Measurements from ENCODE around the gene SCTR.

Gene SCTR

DNA sequence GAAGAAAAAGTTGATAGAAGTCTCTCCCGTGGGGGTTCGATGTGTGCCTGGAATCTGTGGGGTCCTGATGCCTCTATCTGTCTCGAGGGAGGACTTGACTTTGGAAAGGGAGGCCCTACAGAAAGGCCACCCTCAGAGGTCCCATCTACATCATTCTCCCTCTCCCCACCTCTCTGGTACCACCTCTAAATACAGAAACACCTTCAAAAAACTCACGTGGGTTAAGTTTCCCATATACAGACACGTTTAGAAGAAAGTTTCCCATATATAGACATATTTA lies 97.9 kb downstream of the SCTR start:
- Histone ChIP-seq H3K4ac (ENCODE audit: low read depth, low read length) (no peak overlapping the region), H2AK5ac (ENCODE audit: low read length) (no peak overlapping the region), H3K14ac (ENCODE audit: low read length) (peak overlapping the region; percentile 61), H3K27me3 (ENCODE audit: insufficient read depth, low read length) (no peaks in the 10 kb centered on the region), H3K79me2 (ENCODE audit: control insufficient read depth, insufficient read depth, low read length, poor library complexity) (no peaks in the 10 kb centered on the region), H2BK5ac (ENCODE audit: low read depth, low read length, poor library complexity) (no peak overlapping the region), H3K9ac (ENCODE audit: low read length) (no peak overlapping the region), H4K12ac (ENCODE audit: low read depth, low read length) (no peak overlapping the region), H3K79me1 (ENCODE audit: low read length) (peaks cover 16% of the 10 kb centered on the region), H3K27ac (ENCODE audit: low read depth, low read length) (no peak overlapping the region), H2AFZ (ENCODE audit: insufficient read depth, low read length, poor library complexity) (no peak overlapping the region), H3K36me3 (ENCODE audit: control insufficient read depth in 1 of 2, insufficient read depth in 2 of 2, low read length in 2 of 2) (no peaks in the 10 kb centered on the region), H3K4me3 (ENCODE audit: low read depth, low read length) (no peak overlapping the region), H2BK120ac (ENCODE audit: insufficient read depth, low read length, poor library complexity) (peak overlapping the region; percentile 41), H3K9me3 (ENCODE audit: insufficient read depth, low read depth, low read length) (peaks cover under 1% of the 10 kb centered on the region), H4K8ac (ENCODE audit: low read depth, low read length) (no peak overlapping the region), H3K23ac (ENCODE audit: low read length) (no peak overlapping the region), H4K91ac (ENCODE audit: low read depth, low read length) (peak overlapping the region; percentile 63), H3K4me2 (ENCODE audit: low read length) (no peak overlapping the region), H3K18ac (ENCODE audit: low read length) (no peak overlapping the region), H2BK12ac (ENCODE audit: low read length) (peak overlapping the region; percentile 4), H3K4me1 (ENCODE audit: control insufficient read depth in 1 of 2, insufficient read depth in 2 of 2, low read length in 2 of 2) (peaks cover 34 to 45% of the 10 kb centered on the region in 2 experiments)
- WGBS (ENCODE audit: extremely low coverage, insufficient coverage, insufficient read length), result no CpG with 5 or more reads among the region's 5 CpGs
- DNase-seq, result no peak

DNA sequence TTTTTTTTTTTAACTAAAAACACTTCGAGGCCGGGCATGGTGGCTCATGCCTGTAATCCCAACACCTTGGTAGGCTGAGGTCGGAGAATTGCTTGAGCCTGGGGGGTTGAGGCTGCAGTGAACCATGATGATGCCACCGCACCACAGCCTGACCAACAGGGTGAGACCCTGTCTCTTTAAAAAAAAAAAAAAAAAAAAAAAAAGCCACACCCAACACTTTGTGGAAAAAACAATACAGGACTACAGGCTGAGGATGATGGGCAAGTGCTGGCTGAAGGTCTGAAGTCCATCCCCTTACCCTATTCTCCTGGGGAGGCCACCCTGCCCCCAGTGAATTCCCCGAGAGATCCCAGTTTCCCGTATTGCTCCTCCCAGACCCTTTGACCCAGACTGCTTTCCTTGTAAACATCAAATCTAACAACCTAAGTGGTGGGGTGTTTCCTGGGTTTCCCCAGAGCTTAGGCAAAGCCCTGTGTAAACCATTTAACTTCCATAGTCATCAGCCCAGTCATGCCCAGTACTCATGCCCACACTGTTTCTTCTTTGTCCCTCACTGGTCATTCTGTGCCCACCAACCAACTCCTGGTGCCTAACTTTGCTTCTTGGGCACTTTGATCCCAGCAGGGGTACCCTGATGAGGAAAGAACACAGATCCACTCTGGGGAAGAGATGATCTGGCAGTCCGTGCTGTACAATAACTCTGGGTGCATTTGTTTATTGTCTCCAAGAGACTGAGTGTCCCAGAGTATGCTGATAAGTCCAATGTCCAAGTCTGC lies 98.5 kb downstream of the SCTR start:
- no peak for DNase-seq
- H3K4me3 ChIP-seq (ENCODE audit: low read depth, low read length), result no peak overlapping the region
- H3K4ac ChIP-seq (ENCODE audit: low read depth, low read length), result no peak overlapping the region
- peak overlapping the region; percentile 61 for H3K14ac ChIP-seq (ENCODE audit: low read length)
- no peaks in the 10 kb centered on the region for H3K79me2 ChIP-seq (ENCODE audit: control insufficient read depth, insufficient read depth, low read length, poor library complexity)
- peaks cover 11% of the 10 kb centered on the region for H3K79me1 ChIP-seq (ENCODE audit: low read length)
- H3K4me1 ChIP-seq (ENCODE audit: control insufficient read depth in 1 of 2, insufficient read depth in 2 of 2, low read length in 2 of 2), result peaks cover 33 to 42% of the 10 kb centered on the region in 2 experiments
- H2BK5ac ChIP-seq (ENCODE audit: low read depth, low read length, poor library complexity), result no peak overlapping the region
- H2AFZ ChIP-seq (ENCODE audit: insufficient read depth, low read length, poor library complexity), result no peak overlapping the region
- no peak overlapping the region for H3K18ac ChIP-seq (ENCODE audit: low read length)
- H3K9ac ChIP-seq (ENCODE audit: low read length), result no peak overlapping the region
- H4K8ac ChIP-seq (ENCODE audit: low read depth, low read length), result no peak overlapping the region
- WGBS (ENCODE audit: extremely low coverage, insufficient coverage, insufficient read length), result no CpG with 5 or more reads among the region's 7 CpGs
- H2BK12ac ChIP-seq (ENCODE audit: low read length), result peak overlapping the region; percentile 10
- no peak overlapping the region for H4K12ac ChIP-seq (ENCODE audit: low read depth, low read length)
- H3K9me3 ChIP-seq (ENCODE audit: insufficient read depth, low read depth, low read length), result peaks cover 5% of the 10 kb centered on the region
- peak overlapping the region; percentile 63 for H4K91ac ChIP-seq (ENCODE audit: low read depth, low read length)
- no peaks in the 10 kb centered on the region for H3K36me3 ChIP-seq (ENCODE audit: control insufficient read depth in 1 of 2, insufficient read depth in 2 of 2, low read length in 2 of 2)
- H3K23ac ChIP-seq (ENCODE audit: low read length), result no peak overlapping the region
- H3K27me3 ChIP-seq (ENCODE audit: insufficient read depth, low read length), result no peaks in the 10 kb centered on the region
- H2AK5ac ChIP-seq (ENCODE audit: low read length), result peak overlapping the region; percentile 4
- peak overlapping the region; percentile 41 for H2BK120ac ChIP-seq (ENCODE audit: insufficient read depth, low read length, poor library complexity)
- H3K27ac ChIP-seq (ENCODE audit: low read depth, low read length), result no peak overlapping the region
- H3K4me2 ChIP-seq (ENCODE audit: low read length), result no peak overlapping the region

DNA sequence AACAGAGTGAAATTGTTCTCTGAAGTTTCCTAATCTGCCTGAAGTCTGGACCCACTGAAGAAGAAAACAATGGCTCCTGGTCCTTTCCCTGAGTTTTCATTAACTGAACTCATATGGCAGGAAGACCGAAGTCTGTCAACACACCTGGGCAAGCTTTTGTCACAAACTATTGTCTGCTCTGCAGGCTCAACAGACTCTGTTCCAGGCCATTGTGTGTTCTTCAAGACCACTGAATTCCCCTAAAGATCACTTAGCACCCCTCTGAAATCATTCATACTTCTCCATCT lies 99.2 kb downstream of the SCTR start:
- H2AFZ ChIP-seq (ENCODE audit: insufficient read depth, low read length, poor library complexity), result no peak overlapping the region
- H3K4me1 ChIP-seq (ENCODE audit: control insufficient read depth in 1 of 2, insufficient read depth in 2 of 2, low read length in 2 of 2), result peaks cover 27 to 35% of the 10 kb centered on the region in 2 experiments
- peaks cover 6% of the 10 kb centered on the region for H3K79me1 ChIP-seq (ENCODE audit: low read length)
- H3K4me3 ChIP-seq (ENCODE audit: low read depth, low read length), result no peak overlapping the region
- H2BK120ac ChIP-seq (ENCODE audit: insufficient read depth, low read length, poor library complexity), result no peak overlapping the region
- no peak overlapping the region for H3K4me2 ChIP-seq (ENCODE audit: low read length)
- H3K4ac ChIP-seq (ENCODE audit: low read depth, low read length), result no peak overlapping the region
- peaks cover 6% of the 10 kb centered on the region for H3K9me3 ChIP-seq (ENCODE audit: insufficient read depth, low read depth, low read length)
- no peaks in the 10 kb centered on the region for H3K36me3 ChIP-seq (ENCODE audit: control insufficient read depth in 1 of 2, insufficient read depth in 2 of 2, low read length in 2 of 2)
- no peak overlapping the region for H4K12ac ChIP-seq (ENCODE audit: low read depth, low read length)
- no peak for DNase-seq
- H2BK12ac ChIP-seq (ENCODE audit: low read length), result no peak overlapping the region
- H3K27me3 ChIP-seq (ENCODE audit: insufficient read depth, low read length), result no peaks in the 10 kb centered on the region
- no peak overlapping the region for H2BK5ac ChIP-seq (ENCODE audit: low read depth, low read length, poor library complexity)
- no peak overlapping the region for H3K14ac ChIP-seq (ENCODE audit: low read length)
- H2AK5ac ChIP-seq (ENCODE audit: low read length), result no peak overlapping the region
- no peak overlapping the region for H4K91ac ChIP-seq (ENCODE audit: low read depth, low read length)
- no peak overlapping the region for H3K23ac ChIP-seq (ENCODE audit: low read length)
- no CpG with 5 or more reads among the region's 1 CpG for WGBS (ENCODE audit: extremely low coverage, insufficient coverage, insufficient read length)
- no peaks in the 10 kb centered on the region for H3K79me2 ChIP-seq (ENCODE audit: control insufficient read depth, insufficient read depth, low read length, poor library complexity)
- no peak overlapping the region for H3K9ac ChIP-seq (ENCODE audit: low read length)
- no peak overlapping the region for H3K27ac ChIP-seq (ENCODE audit: low read depth, low read length)
- H4K8ac ChIP-seq (ENCODE audit: low read depth, low read length), result no peak overlapping the region
- no peak overlapping the region for H3K18ac ChIP-seq (ENCODE audit: low read length)

DNA sequence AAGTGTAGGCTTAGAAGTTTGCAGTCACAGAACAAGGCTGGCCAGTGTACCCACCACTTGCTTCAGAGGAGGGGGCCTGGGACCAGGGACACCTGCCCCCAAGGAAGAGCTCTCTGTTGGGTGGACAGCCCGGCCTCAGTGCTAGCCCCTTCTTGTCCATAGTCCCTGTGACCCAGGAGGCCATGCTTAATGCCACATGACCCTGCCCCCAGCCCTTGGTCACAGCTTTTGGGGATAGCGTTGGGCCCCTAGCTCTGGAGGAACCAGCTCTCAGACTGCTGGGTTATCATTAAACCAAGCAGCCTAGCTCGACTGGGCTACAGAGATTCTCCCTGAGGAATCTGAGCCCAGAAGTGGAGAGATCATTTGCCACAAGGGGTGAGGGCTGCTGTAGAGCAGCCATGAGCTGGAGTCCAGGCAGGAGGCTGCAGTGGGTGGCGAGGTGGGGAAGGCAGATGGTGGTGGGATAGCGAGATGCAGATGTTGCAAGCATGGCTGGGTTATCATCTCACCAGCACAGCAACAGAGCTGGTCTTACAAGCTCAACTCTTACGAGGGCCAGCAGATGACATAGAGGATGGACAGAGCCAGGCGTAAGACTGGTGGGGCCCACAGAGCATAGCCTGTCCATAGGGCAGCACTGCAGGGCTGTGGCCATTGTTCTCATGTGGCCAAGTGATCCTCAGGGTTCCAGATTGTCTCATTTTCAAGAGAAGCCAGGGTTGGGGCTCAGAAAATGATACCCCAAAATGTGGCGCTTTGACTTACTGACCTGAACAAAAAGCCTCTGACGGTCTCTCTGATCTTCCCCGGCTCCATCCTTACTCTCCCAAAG lies 99.8 kb downstream of the SCTR start:
- H3K4me3 ChIP-seq (ENCODE audit: low read depth, low read length), result no peak overlapping the region
- no peak overlapping the region for H2AFZ ChIP-seq (ENCODE audit: insufficient read depth, low read length, poor library complexity)
- H2BK12ac ChIP-seq (ENCODE audit: low read length), result peak overlapping the region; percentile 11
- H3K14ac ChIP-seq (ENCODE audit: low read length), result no peak overlapping the region
- no peak overlapping the region for H4K8ac ChIP-seq (ENCODE audit: low read depth, low read length)
- peaks cover 6% of the 10 kb centered on the region for H3K9me3 ChIP-seq (ENCODE audit: insufficient read depth, low read depth, low read length)
- WGBS (ENCODE audit: extremely low coverage, insufficient coverage, insufficient read length), result no CpG with 5 or more reads among the region's 10 CpGs
- H3K9ac ChIP-seq (ENCODE audit: low read length), result no peak overlapping the region
- no peaks in the 10 kb centered on the region for H3K36me3 ChIP-seq (ENCODE audit: control insufficient read depth in 1 of 2, insufficient read depth in 2 of 2, low read length in 2 of 2)
- H3K27me3 ChIP-seq (ENCODE audit: insufficient read depth, low read length), result no peaks in the 10 kb centered on the region
- H3K79me2 ChIP-seq (ENCODE audit: control insufficient read depth, insufficient read depth, low read length, poor library complexity), result no peaks in the 10 kb centered on the region
- H3K27ac ChIP-seq (ENCODE audit: low read depth, low read length), result no peak overlapping the region
- no peak overlapping the region for H3K23ac ChIP-seq (ENCODE audit: low read length)
- H3K18ac ChIP-seq (ENCODE audit: low read length), result no peak overlapping the region
- no peak overlapping the region for H2BK120ac ChIP-seq (ENCODE audit: insufficient read depth, low read length, poor library complexity)
- no peak overlapping the region for H4K12ac ChIP-seq (ENCODE audit: low read depth, low read length)
- DNase-seq, result no peak
- H3K4me1 ChIP-seq (ENCODE audit: control insufficient read depth in 1 of 2, insufficient read depth in 2 of 2, low read length in 2 of 2), result peaks cover 24 to 31% of the 10 kb centered on the region in 2 experiments
- no peak overlapping the region for H3K4ac ChIP-seq (ENCODE audit: low read depth, low read length)
- peaks cover 6% of the 10 kb centered on the region for H3K79me1 ChIP-seq (ENCODE audit: low read length)
- H2BK5ac ChIP-seq (ENCODE audit: low read depth, low read length, poor library complexity), result no peak overlapping the region
- H4K91ac ChIP-seq (ENCODE audit: low read depth, low read length), result no peak overlapping the region
- H3K4me2 ChIP-seq (ENCODE audit: low read length), result no peak overlapping the region
- H2AK5ac ChIP-seq (ENCODE audit: low read length), result no peak overlapping the region

All from trophoblast cell (in vitro differentiated cells and primary cell).